GM12892 (cell line): Measurements from ENCODE around the gene SYT2.

Experiments
- POLR2A ChIP-seq: IDR thresholded peaks from 2 replicates; pipeline ENCODE4 v1.6.1; 2011; ENCODE audit warnings: low read depth, low read length, control low read depth
- POLR2AphosphoS5 ChIP-seq: IDR thresholded peaks from 2 replicates; pipeline ENCODE4 v1.6.1; 2011; ENCODE audit warnings: low read depth, low read length, control low read depth

GRCh38 chr1:202723708-202724107 lies 13.5 kb upstream of the SYT2 start:
- TF ChIP-seq POLR2A (no peak), POLR2AphosphoS5 (no peak)
